ENCODE data around the gene BCAS3. TPM values are rescaled to one million over a fixed set of nuclear protein-coding genes. Genes with fewer than 3 reads are reported as not detected.

The BCAS3 gene
- total RNA-seq, 2 experiments from 2014 or later = 20.1 to 31.8 TPM

- H3K4me3 Mint-ChIP-seq = no peak overlapping the region
- peaks cover 4% of the 10 kb centered on the region for H3K36me3 ChIP-seq (ENCODE audit: insufficient read depth, low read length)
- no peak for ATAC-seq (ENCODE audit: poor library complexity)
- H3K9me3 ChIP-seq (ENCODE audit: control insufficient read depth in 1 of 2, insufficient read depth in 1 of 2, low read length in 2 of 2) = no peaks in the 10 kb centered on the region
- ChIA-PET CTCF (no interaction called here), POLR2A (no interaction called here)
- H3K4me1 Mint-ChIP-seq (ENCODE audit: low read depth) = no peaks in the 10 kb centered on the region
- no peak overlapping the region for H3K4me3 ChIP-seq (ENCODE audit: low read length)
- no peaks in the 10 kb centered on the region for H3K4me1 ChIP-seq (ENCODE audit: insufficient read depth, low read length)
- H3K27ac ChIP-seq (ENCODE audit: low read depth in 1 of 2, low read length in 2 of 2) = no peak overlapping the region
- no peaks in the 10 kb centered on the region for H3K27me3 ChIP-seq (ENCODE audit: control insufficient read depth in 1 of 2, insufficient read depth in 2 of 2, low read length in 2 of 2)
- H3K27me3 Mint-ChIP-seq = no peaks in the 10 kb centered on the region
- no peak for TF ChIP-seq CTCF (IDR thresholded peaks at IDR 0.05)
- no peak overlapping the region for H3K27ac Mint-ChIP-seq
- no peaks in the 10 kb centered on the region for H3K9me3 Mint-ChIP-seq
- H3K36me3 Mint-ChIP-seq (ENCODE audit: low read depth) = peaks cover 5% of the 10 kb centered on the region
- intact Hi-C loops (cut with DNase I, micrococcal nuclease) = no loop called here
- DNase-seq = no peak
These were observed 688.5 kb downstream of the BCAS3 start for GRCh38 chr17:61366076-61366714.

GRCh38 chr17:61366715-61367413 is 689.2 kb downstream of the BCAS3 start:
- H3K4me1 ChIP-seq (ENCODE audit: insufficient read depth, low read length) = no peaks in the 10 kb centered on the region
- H3K9me3 ChIP-seq (ENCODE audit: control insufficient read depth in 1 of 2, insufficient read depth in 1 of 2, low read length in 2 of 2) = no peaks in the 10 kb centered on the region
- TF ChIP-seq CTCF (IDR thresholded peaks at IDR 0.05) = no peak
- H3K27me3 Mint-ChIP-seq = no peaks in the 10 kb centered on the region
- no peak overlapping the region for H3K27ac ChIP-seq (ENCODE audit: low read depth in 1 of 2, low read length in 2 of 2)
- intact Hi-C loops (cut with DNase I, micrococcal nuclease) = no loop called here
- ATAC-seq (ENCODE audit: poor library complexity) = no peak
- ChIA-PET POLR2A (no interaction called here), CTCF (no interaction called here)
- peaks cover 5% of the 10 kb centered on the region for H3K36me3 Mint-ChIP-seq (ENCODE audit: low read depth)
- no peaks in the 10 kb centered on the region for H3K27me3 ChIP-seq (ENCODE audit: control insufficient read depth in 1 of 2, insufficient read depth in 2 of 2, low read length in 2 of 2)
- no peak overlapping the region for H3K4me3 Mint-ChIP-seq
- H3K9me3 Mint-ChIP-seq = no peaks in the 10 kb centered on the region
- H3K4me1 Mint-ChIP-seq (ENCODE audit: low read depth) = no peaks in the 10 kb centered on the region
- no peak overlapping the region for H3K27ac Mint-ChIP-seq
- H3K36me3 ChIP-seq (ENCODE audit: insufficient read depth, low read length) = peaks cover 4% of the 10 kb centered on the region
- DNase-seq = no peak
- no peak overlapping the region for H3K4me3 ChIP-seq (ENCODE audit: low read length)

- Histone ChIP-seq H3K27ac (ENCODE audit: low read depth in 1 of 2, low read length in 2 of 2) (no peak overlapping the region), H3K4me3 (ENCODE audit: low read length) (no peak overlapping the region), H3K27me3 (ENCODE audit: control insufficient read depth in 1 of 2, insufficient read depth in 2 of 2, low read length in 2 of 2) (no peaks in the 10 kb centered on the region), H3K9me3 (ENCODE audit: control insufficient read depth in 1 of 2, insufficient read depth in 1 of 2, low read length in 2 of 2) (no peaks in the 10 kb centered on the region), H3K36me3 (ENCODE audit: insufficient read depth, low read length) (peaks cover 4% of the 10 kb centered on the region), H3K4me1 (ENCODE audit: insufficient read depth, low read length) (no peaks in the 10 kb centered on the region)
- Mint-ChIP-seq H3K4me3 (no peak overlapping the region), H3K36me3 (ENCODE audit: low read depth) (peaks cover 5% of the 10 kb centered on the region), H3K27ac (no peak overlapping the region), H3K27me3 (no peaks in the 10 kb centered on the region), H3K4me1 (ENCODE audit: low read depth) (no peaks in the 10 kb centered on the region), H3K9me3 (no peaks in the 10 kb centered on the region)
- CTCF ChIA-PET = no interaction called here
- no peak for TF ChIP-seq CTCF (IDR thresholded peaks at IDR 0.05)
- intact Hi-C loops (cut with DNase I, micrococcal nuclease) = no loop called here
- DNase-seq (no peak), ATAC-seq (ENCODE audit: poor library complexity) (no peak)
- POLR2A ChIA-PET = no interaction called here
These were observed 690.6 kb downstream of the BCAS3 start for GRCh38 chr17:61368049-61368831.
